NB4 (cell line): ENCODE results near the gene WDR70.
"Not testable (repeated sequence)": the region's sequence is repeated elsewhere in the genome, so short reads cannot be mapped to it uniquely, and the experiment has no call there.

Experiments
- DNase-seq: peaks from one replicate; pipeline ENCODE4 v3.0.0; 2010; ENCODE audit warnings: low read depth
- H3K4me3 ChIP-seq: one replicate; pipeline ENCODE4 v1.5.1; 2011; ENCODE audit warnings: mild to moderate bottlenecking, low read depth, low read length, moderate library complexity
- MYC ChIP-seq: IDR thresholded peaks from 2 replicates; pipeline ENCODE4 v1.6.1; 2011; ENCODE audit warnings: low read depth, low read length
- POLR2A ChIP-seq: IDR thresholded peaks from 2 replicates; pipeline ENCODE4 v1.6.1; 2011; ENCODE audit warnings: mild to moderate bottlenecking; ENCODE audit not compliant: insufficient read length; ENCODE audit errors: extremely low read depth
- TF ChIP-seq, protein P1 (sequence below): IDR thresholded peaks from one replicate; pipeline ENCODE4 v1.5.1; 2012; ENCODE audit warnings: low read depth, low read length
- TF ChIP-seq, protein P2 (sequence below): IDR thresholded peaks from 2 replicates; pipeline ENCODE4 v1.6.1; 2011; ENCODE audit warnings: low read depth, low read length

Gene WDR70

DNA sequence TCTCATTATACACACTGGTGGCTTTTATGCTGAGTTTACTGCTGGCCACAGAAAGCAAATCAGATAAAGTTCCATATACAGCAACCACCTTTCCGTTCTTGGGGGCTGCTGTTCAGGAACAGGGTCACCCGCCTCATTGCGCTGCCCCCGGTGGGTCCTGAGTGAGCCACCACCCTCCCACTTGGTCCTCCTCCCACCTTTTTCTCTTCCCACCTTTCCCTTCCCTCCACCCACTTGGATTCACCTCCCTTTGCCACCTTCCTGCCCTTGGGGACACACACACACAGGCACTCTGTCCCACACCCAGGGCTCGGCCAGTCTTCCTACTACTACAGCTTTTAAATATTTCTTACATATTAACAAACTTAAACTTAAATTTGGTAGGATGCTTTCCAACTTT is 127.6 kb downstream of the WDR70 start:
- no peak overlapping the region for H3K4me3 ChIP-seq
- no peak for DNase-seq
- TF ChIP-seq, protein P1, sequence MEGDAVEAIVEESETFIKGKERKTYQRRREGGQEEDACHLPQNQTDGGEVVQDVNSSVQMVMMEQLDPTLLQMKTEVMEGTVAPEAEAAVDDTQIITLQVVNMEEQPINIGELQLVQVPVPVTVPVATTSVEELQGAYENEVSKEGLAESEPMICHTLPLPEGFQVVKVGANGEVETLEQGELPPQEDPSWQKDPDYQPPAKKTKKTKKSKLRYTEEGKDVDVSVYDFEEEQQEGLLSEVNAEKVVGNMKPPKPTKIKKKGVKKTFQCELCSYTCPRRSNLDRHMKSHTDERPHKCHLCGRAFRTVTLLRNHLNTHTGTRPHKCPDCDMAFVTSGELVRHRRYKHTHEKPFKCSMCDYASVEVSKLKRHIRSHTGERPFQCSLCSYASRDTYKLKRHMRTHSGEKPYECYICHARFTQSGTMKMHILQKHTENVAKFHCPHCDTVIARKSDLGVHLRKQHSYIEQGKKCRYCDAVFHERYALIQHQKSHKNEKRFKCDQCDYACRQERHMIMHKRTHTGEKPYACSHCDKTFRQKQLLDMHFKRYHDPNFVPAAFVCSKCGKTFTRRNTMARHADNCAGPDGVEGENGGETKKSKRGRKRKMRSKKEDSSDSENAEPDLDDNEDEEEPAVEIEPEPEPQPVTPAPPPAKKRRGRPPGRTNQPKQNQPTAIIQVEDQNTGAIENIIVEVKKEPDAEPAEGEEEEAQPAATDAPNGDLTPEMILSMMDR: no peak
- TF ChIP-seq MYC: no peak
- TF ChIP-seq POLR2A: no peak

DNA sequence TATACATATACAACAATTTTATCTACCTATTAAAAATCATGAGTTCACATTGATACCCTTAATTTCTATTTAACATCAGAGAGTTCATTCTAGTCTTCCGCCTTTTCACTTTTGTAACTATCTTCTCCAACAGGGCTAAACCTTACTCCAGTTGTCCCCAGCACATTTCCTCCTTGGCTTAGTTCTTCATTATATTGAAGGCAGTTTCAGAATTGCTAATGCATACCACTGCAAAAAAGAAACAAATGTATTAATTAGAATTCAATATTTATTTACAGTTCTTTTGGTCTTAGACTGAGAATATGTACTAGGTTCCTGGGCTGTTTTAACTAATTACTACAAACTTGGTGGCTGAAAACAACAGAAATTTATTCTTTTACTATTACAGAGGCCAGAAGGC is 132.5 kb downstream of the WDR70 start:
- no peak overlapping the region for H3K4me3 ChIP-seq
- TF ChIP-seq, protein P2, sequence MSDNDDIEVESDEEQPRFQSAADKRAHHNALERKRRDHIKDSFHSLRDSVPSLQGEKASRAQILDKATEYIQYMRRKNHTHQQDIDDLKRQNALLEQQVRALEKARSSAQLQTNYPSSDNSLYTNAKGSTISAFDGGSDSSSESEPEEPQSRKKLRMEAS: no peak
- DNase-seq: no peak

- TF ChIP-seq POLR2A (no peak), MYC (no peak)
- TF ChIP-seq, protein P1: no peak
- TF ChIP-seq, protein P2: no peak
- DNase-seq: no peak
- no peak overlapping the region for H3K4me3 ChIP-seq
These were observed 135.8 kb downstream of the WDR70 start for GRCh38 chr5:37514946-37515345.

- no peak overlapping the region for H3K4me3 ChIP-seq
- no peak for DNase-seq
- TF ChIP-seq, protein P1: no peak
- TF ChIP-seq, protein P2: no peak
- no peak for TF ChIP-seq POLR2A
- no peak for TF ChIP-seq MYC
These were observed 138.6 kb downstream of the WDR70 start for GRCh38 chr5:37517686-37518085.

DNA sequence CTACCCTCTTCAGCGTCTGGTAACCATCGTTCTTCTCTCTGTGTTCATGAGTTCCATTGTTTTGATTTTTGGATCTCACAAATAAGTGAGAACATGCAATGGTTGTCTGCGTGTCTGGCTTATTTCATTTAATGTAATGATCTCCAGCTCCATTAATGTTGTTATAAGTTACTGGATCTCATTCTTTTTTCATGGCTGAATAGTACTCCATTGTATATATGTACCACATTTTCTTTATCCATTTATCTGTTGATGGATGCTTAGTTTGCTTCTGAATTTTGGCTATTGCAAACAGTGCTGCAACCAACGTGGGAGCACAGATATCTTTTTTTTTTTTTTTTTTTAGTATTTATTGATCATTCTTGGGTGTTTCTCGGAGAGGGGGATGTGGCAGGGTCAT is 139.2 kb downstream of the WDR70 start:
- H3K4me3 ChIP-seq, DNase-seq: not testable (repeated sequence)

GRCh38 chr5:37519304-37519703 is 140.2 kb downstream of the WDR70 start:
- TF ChIP-seq MYC (no peak), POLR2A (no peak)
- TF ChIP-seq, protein P2: no peak
- TF ChIP-seq, protein P1: no peak
- no peak overlapping the region for H3K4me3 ChIP-seq
- no peak for DNase-seq

- H3K4me3 ChIP-seq: no peak overlapping the region
- no peak for DNase-seq
- TF ChIP-seq, protein P2: no peak
- TF ChIP-seq, protein P1: no peak
- no peak for TF ChIP-seq POLR2A
- no peak for TF ChIP-seq MYC
These were observed 140.7 kb downstream of the WDR70 start for GRCh38 chr5:37519807-37520206.
